ENCODE data around the gene SLC34A2.

The SLC34A2 gene

DNA sequence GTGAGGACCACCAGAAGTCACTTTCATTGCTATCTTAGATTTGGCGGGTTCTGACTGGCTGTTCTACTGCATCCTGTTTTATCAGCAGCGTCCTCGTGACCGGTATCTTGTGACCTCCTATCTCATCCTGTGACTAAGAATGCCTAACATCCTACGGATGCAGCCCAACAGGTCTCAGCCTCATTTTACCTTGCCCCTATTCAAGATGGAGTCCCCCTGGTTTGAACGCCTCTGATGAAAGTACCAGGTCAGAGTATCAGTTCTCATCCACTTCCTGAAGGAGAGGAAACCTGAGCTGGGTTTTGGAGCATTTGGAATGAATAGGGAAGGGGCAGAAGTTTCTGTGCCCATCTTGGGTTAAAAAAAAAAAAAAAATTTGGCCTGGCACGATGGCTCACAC is 70.2 kb downstream of the SLC34A2 start:
- no peak for DNase-seq (ENCODE audit: low read depth)

DNA sequence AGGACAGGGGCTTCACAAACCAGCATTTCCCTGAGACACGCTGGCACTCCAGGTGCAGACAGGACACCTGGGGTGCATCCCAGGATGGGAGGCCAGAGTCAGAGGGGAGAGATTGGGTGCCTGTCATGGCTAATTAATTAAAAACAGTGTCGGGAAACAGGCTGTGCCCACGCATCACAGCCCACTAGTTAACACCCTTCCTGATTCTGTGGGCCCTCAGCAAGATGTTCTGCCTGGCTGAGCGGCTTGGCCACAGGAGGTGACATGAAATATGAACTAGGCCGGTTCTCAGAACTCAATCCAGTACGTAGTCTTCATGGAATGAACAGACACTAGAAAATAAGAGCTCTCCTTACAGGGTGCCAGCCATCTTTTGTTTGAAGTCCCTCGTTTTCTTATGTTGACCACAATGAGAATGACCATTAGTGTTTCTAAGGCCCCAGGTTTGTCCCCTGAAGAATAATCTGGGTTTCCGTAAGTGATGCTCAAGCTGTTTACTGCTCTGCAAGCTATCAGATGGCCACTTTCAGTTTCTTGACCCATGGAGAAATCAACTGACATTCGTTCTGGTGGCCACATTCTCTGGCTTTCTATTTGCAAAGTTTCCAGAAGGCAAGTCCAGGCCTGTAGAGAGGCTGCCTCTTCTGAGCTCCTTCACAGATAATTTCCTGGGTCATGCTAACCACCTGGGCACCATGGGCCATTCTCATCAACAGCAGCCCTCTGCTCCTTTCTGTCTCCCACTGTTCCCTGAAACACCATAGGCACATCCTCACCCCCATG is 72.3 kb downstream of the SLC34A2 start:
- no peak for DNase-seq (ENCODE audit: low read depth)

Measured in GM04503 (cell line).